Smooth muscle cell (in vitro differentiated cells): Measurements from ENCODE around the gene LCP2. TPM values are rescaled to one million over a fixed set of nuclear protein-coding genes. Genes with fewer than 3 reads are reported as not detected.

Experiments used
- DNase-seq: peaks from one replicate; lab custom pipeline; 2025; ENCODE audit not compliant: unreplicated experiment; lab: John Stamatoyannopoulos, UW
- H2AFZ ChIP-seq: fragments of 200-600 bp; sonication (generic); 2 replicates; pipeline ENCODE4 v1.6.0; 2016; ENCODE audit warnings: antibody characterized with exemption, low read depth, mild to moderate bottlenecking
- H3F3A ChIP-seq: fragments of 200-600 bp; sonication (generic); 2 replicates; pipeline ENCODE4 v1.6.0; 2017; ENCODE audit warnings: antibody characterized with exemption, low read depth
- H3K27ac ChIP-seq: fragments of 200-600 bp; sonication (generic); 2 replicates; pipeline ENCODE4 v1.5.1; 2016; ENCODE audit warnings: low read depth, mild to moderate bottlenecking
- H3K27me3 ChIP-seq: fragments of 200-600 bp; sonication (generic); 2 replicates; pipeline ENCODE4 v1.6.1; 2016; ENCODE audit warnings: low read depth, mild to moderate bottlenecking
- H3K36me3 ChIP-seq: fragments of 200-600 bp; sonication (generic); 2 replicates; pipeline ENCODE4 v1.5.1; 2016; ENCODE audit warnings: low read depth
- H3K4me1 ChIP-seq: fragments of 200-600 bp; sonication (generic); 2 replicates; pipeline ENCODE4 v1.5.1; 2016; ENCODE audit warnings: low read depth
- H3K4me2 ChIP-seq: fragments of 200-600 bp; sonication (generic); 2 replicates; pipeline ENCODE4 v1.6.0; 2016; ENCODE audit warnings: mild to moderate bottlenecking
- H3K4me3 ChIP-seq: fragments of 200-600 bp; sonication (generic); 2 replicates; pipeline ENCODE4 v1.5.1; 2016; ENCODE audit warnings: mild to moderate bottlenecking
- H3K79me2 ChIP-seq: fragments of 200-600 bp; sonication (generic); 2 replicates; pipeline ENCODE4 v1.6.0; 2016; ENCODE audit warnings: low read depth, mild to moderate bottlenecking
- H3K9ac ChIP-seq: fragments of 200-600 bp; sonication (generic); 2 replicates; pipeline ENCODE4 v1.6.0; 2016; ENCODE audit warnings: low read depth
- H3K9me3 ChIP-seq: fragments of 200-600 bp; sonication (generic); replicated peaks from 2 replicates; pipeline ENCODE4 v1.5.1; 2016; ENCODE audit warnings: low read depth
- H4K20me1 ChIP-seq: fragments of 200-600 bp; sonication (generic); 2 replicates; pipeline ENCODE4 v1.6.0; 2016; ENCODE audit warnings: low read depth
- WGBS: methylation state at CpG from one replicate; pipeline ENCODE4 v1.1.7; 2016; ENCODE audit warnings: low lambda C conversion rate; 5-methylcytosine and 5-hydroxymethylcytosine counted together
- polyA plus RNA-seq: library from polyadenylated mRNA; unstranded; fragments of >200 nt; fragmentation: Nextera tagmentation; extraction: Ambion mirVana; gene quantifications from 2 replicates; pipeline ENCODE4 v1.2.1, GENCODE V29; 2016
- total RNA-seq: library from RNA; depleted of rRNA; stranded (reverse); fragments of >200 nt; gene quantifications from 2 replicates; pipeline ENCODE4 v1.2.3, GENCODE V29; 2014
- TF ChIP-seq, protein P1 (sequence below): fragments of 200-600 bp; sonication (generic); IDR thresholded peaks from 2 replicates; pipeline ENCODE4 v1.5.1; 2017; ENCODE audit warnings: borderline replicate concordance, mild to moderate bottlenecking, antibody characterized with exemption; ENCODE audit not compliant: insufficient read depth, poor library complexity, severe bottlenecking

The LCP2 gene
- total and polyA plus RNA-seq, 2 experiments from 2014 or later, result 0.45 to 2.7 TPM

DNA sequence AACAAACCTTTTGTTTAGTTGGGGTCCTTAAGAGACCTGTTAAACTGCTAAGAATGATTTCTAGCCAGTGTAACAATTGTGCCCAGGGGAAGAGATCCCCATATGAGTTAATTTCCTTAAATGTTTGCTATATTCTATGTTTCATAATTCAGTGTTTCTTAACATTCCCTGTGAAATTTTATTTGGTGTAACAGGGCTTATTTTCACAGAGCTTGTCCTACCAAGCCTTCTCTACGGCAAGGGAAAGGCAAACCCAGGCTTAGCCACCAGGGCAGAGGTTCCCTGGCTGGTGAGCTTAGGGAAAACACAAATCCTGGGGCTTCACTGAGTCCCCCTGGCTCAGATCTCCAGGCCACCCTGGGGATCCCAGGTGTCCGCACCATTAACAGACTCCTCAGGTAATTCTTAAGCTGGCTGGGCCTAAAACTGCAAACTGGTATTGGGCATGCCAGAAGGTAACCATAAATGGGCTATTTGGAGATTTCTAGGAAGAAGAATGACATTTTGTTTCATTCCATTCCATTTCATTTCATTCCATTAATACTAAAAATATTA is 17.0 kb upstream of the LCP2 start:
- no peaks in the 10 kb centered on the region for H3K9me3 ChIP-seq
- WGBS, result 61% methylated on average over 2 of the region's 2 CpGs
- DNase-seq, result no peak
- H3K9ac ChIP-seq, result peak overlapping the region; percentile 5
- no peak overlapping the region for H3K4me3 ChIP-seq
- no peak overlapping the region for H3K4me2 ChIP-seq
- peaks cover 19% of the 10 kb centered on the region for H3F3A ChIP-seq
- peak overlapping the region; percentile 34 for H2AFZ ChIP-seq
- H3K4me1 ChIP-seq, result peaks cover 26% of the 10 kb centered on the region
- TF ChIP-seq, protein P1, sequence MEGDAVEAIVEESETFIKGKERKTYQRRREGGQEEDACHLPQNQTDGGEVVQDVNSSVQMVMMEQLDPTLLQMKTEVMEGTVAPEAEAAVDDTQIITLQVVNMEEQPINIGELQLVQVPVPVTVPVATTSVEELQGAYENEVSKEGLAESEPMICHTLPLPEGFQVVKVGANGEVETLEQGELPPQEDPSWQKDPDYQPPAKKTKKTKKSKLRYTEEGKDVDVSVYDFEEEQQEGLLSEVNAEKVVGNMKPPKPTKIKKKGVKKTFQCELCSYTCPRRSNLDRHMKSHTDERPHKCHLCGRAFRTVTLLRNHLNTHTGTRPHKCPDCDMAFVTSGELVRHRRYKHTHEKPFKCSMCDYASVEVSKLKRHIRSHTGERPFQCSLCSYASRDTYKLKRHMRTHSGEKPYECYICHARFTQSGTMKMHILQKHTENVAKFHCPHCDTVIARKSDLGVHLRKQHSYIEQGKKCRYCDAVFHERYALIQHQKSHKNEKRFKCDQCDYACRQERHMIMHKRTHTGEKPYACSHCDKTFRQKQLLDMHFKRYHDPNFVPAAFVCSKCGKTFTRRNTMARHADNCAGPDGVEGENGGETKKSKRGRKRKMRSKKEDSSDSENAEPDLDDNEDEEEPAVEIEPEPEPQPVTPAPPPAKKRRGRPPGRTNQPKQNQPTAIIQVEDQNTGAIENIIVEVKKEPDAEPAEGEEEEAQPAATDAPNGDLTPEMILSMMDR, result no peak
- no peaks in the 10 kb centered on the region for H3K27me3 ChIP-seq
- no peaks in the 10 kb centered on the region for H3K36me3 ChIP-seq
- H4K20me1 ChIP-seq, result no peaks in the 10 kb centered on the region
- no peaks in the 10 kb centered on the region for H3K79me2 ChIP-seq
- H3K27ac ChIP-seq, result peak overlapping the region; percentile 98

DNA sequence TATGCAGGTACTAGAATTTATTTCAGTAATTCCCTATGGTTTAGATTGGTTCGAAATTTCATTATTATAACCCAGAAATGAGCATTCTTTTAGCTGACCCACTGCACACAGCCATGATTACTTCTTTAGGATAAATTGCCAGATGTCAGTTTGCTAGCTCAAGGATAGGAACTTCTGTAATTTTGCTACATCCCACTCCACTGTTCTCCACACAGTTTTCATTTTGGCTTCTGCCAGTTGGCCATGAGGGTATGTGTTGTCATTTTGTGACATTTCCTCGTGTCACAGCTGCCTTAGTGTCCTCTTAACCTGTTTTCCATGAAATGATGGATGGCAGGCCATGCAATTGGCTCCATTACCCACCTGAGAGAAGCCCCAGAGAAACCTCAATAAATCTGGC is 16.2 kb upstream of the LCP2 start:
- peak overlapping the region; percentile 2 for H2AFZ ChIP-seq
- H3F3A ChIP-seq, result peaks cover 19% of the 10 kb centered on the region
- 100% methylated on average over 2 of the region's 2 CpGs for whole genome bisulfite sequencing
- H4K20me1 ChIP-seq, result no peaks in the 10 kb centered on the region
- H3K27me3 ChIP-seq, result no peaks in the 10 kb centered on the region
- DNase-seq, result no peak
- no peaks in the 10 kb centered on the region for H3K79me2 ChIP-seq
- H3K4me2 ChIP-seq, result peak overlapping the region; percentile 25
- no peaks in the 10 kb centered on the region for H3K9me3 ChIP-seq
- no peak overlapping the region for H3K9ac ChIP-seq
- peak overlapping the region; percentile 98 for H3K27ac ChIP-seq
- TF ChIP-seq, protein P1, result no peak
- peaks cover 28% of the 10 kb centered on the region for H3K4me1 ChIP-seq
- no peaks in the 10 kb centered on the region for H3K36me3 ChIP-seq
- H3K4me3 ChIP-seq, result no peak overlapping the region

DNA sequence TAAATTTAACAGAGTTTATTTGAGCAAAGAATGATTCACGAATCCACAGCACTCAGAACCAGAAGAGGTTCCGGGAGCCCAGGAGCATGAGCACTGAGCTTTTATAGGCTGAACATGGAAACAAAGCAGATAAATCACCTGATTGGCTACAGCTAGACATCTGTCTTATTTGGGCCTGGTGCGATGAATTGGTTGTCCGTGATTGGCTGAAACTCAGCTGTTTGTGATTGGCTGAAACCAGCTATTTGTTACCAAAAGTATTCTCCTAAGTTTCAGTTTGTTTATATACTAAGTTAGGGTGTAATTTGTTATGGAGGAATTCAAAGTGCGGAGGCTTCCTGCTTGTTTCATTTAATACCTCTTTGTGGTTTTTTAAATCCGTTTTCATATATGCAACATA is 15.8 kb upstream of the LCP2 start:
- Histone ChIP-seq H4K20me1 (no peaks in the 10 kb centered on the region), H3K4me2 (peak overlapping the region; percentile 25), H3K9ac (peak overlapping the region; percentile 71), H3K4me1 (peaks cover 32% of the 10 kb centered on the region), H3K79me2 (no peaks in the 10 kb centered on the region), H3K27ac (peak overlapping the region; percentile 98), H3K27me3 (no peaks in the 10 kb centered on the region), H3F3A (peaks cover 19% of the 10 kb centered on the region), H3K4me3 (no peak overlapping the region), H3K9me3 (no peaks in the 10 kb centered on the region), H3K36me3 (no peaks in the 10 kb centered on the region), H2AFZ (peak overlapping the region; percentile 2)
- TF ChIP-seq, protein P1, result no peak
- no peak for DNase-seq
- 72% methylated on average over 6 of the region's 6 CpGs for WGBS

DNA sequence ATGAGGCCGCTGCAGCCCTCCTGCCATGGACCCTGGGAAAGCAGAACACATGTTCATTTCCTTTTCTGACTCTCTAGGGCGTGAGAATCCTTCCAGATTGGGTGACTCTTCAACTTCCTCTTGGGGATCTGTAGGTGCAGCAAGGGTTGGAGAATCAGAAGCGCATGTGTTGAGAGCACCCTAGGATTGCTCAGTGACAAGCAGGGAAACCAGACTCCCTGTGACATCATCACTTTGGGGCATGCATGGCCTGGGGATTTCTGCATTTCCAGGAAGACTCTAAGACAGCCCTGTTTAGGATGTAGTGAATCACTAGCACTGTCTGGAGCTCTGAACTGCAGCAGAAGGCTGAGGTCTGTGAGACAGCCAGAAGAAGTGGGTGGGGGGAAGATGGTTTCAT is 15.1 kb upstream of the LCP2 start:
- WGBS, result 36% methylated on average over 3 of the region's 3 CpGs
- no peaks in the 10 kb centered on the region for H3K9me3 ChIP-seq
- H4K20me1 ChIP-seq, result no peaks in the 10 kb centered on the region
- H3K79me2 ChIP-seq, result no peaks in the 10 kb centered on the region
- peaks cover 19% of the 10 kb centered on the region for H3F3A ChIP-seq
- H3K9ac ChIP-seq, result peak overlapping the region; percentile 71
- peaks cover 37% of the 10 kb centered on the region for H3K4me1 ChIP-seq
- TF ChIP-seq, protein P1, result no peak
- no peaks in the 10 kb centered on the region for H3K27me3 ChIP-seq
- peak overlapping the region; percentile 98 for H3K27ac ChIP-seq
- DNase-seq, result peak; percentile 20
- no peaks in the 10 kb centered on the region for H3K36me3 ChIP-seq
- no peak overlapping the region for H2AFZ ChIP-seq
- H3K4me2 ChIP-seq, result peak overlapping the region; percentile 58
- no peak overlapping the region for H3K4me3 ChIP-seq
